Psoas muscle (tissue), 8 donors: ENCODE results near the gene XPOT. TPM values are rescaled to one million over a fixed set of nuclear protein-coding genes. Genes with fewer than 3 reads are reported as not detected.

Experiments
- ATAC-seq, 4 donors: fragments of 200-7000 bp; cut with Tn5 transposase; one replicate each; pipeline ENCODE4 v1.9.1; 2020; ENCODE audit warnings: moderate library complexity in 3 of 4, mild to moderate bottlenecking in 2 of 4
- DNase-seq, 2 donors: peaks; one replicate each; pipeline ENCODE4 v3.0.0-alpha.2; 2020
- H3K27ac ChIP-seq: fragments of 200-600 bp; one replicate; pipeline ENCODE4 v1.8.0; 2022
- H3K27me3 ChIP-seq, 3 donors: fragments of 200-600 bp in 1 of 3; one replicate each; pipeline versions ENCODE4 v1.6.1 to v1.8.0; 2013 to 2022; ENCODE audit warnings: low read length in 2 of 3, mild to moderate bottlenecking in 2 of 3, moderate library complexity in 1 of 3; ENCODE audit not compliant: insufficient read depth in 3 of 3
- H3K36me3 ChIP-seq, 2 donors: fragments of 200-600 bp in 1 of 2; one replicate each; pipeline versions ENCODE4 v1.6.1 to v1.8.0; 2013 to 2022; ENCODE audit warnings: low read depth in 1 of 2, mild to moderate bottlenecking in 1 of 2, moderate library complexity in 1 of 2; ENCODE audit not compliant: insufficient read depth in 1 of 2
- H3K4me1 ChIP-seq: fragments of 200-600 bp; one replicate; pipeline ENCODE4 v1.8.0; 2022
- H3K4me3 ChIP-seq: fragments of 200-600 bp; one replicate; pipeline ENCODE4 v1.8.0; 2022; ENCODE audit warnings: mild to moderate bottlenecking
- H3K9me3 ChIP-seq: fragments of 200-600 bp; one replicate; pipeline ENCODE4 v1.8.0; 2022
- CTCF ChIP-seq: fragments of 200-600 bp; IDR thresholded peaks from one replicate; pipeline ENCODE4 v1.8.0; 2022; ENCODE audit warnings: antibody characterized with exemption
- WGBS, 3 donors: extraction: QIAGEN DNeasy Blood & Tissue Kit; methylation state at CpG; one replicate each; pipeline versions ENCODE4 v1.1.6 to v1.1.7; 2013; 5-methylcytosine and 5-hydroxymethylcytosine counted together
- intact Hi-C, 2 donors: fragments of 100-400 bp; cut with DNase I; formaldehyde crosslinking; loops; one replicate each; pipeline versions ENCODE4 v1.11.0 to v1.14.2; 2022
- polyA plus RNA-seq, 3 donors: library from polyadenylated mRNA; stranded (reverse); fragments of 200-250 nt; gene quantifications; one replicate each; pipeline ENCODE4 v1.2.3, GENCODE V29; 2013
- total RNA-seq, 4 donors: library from RNA; stranded (reverse); fragmentation: NEBNext Ultra II Directional in 2 of 4; extraction: Animal tissue kit (Norgen Biotek cat#: 25700) in 2 of 4; gene quantifications; one replicate each; pipeline versions ENCODE4 v1.2.1 to v1.2.4, GENCODE V29; 2021 to 2023
- donor health status: healthy with polysubstance abuse.
- donor health status: DM: no; HTN: no; CAD: no; lungs with moderate emphysema.
- donor health status: Bipolar disorder and iron deficiency.
- donor health status: healthy.
- donor health status: DM: yes; HTN: yes; CAD: no.
- donor health status: DM: no; HTN: no; CAD: no.
- donor health status: DM: no; HTN: no; CAD: no.
- donor health status: DM: yes; HTN: yes; CAD: no.

The XPOT gene
- total and polyA plus RNA-seq, 7 donors: 17.1 to 48.7 (median 35.1) TPM

GRCh38 chr12:64457032-64457431 lies 52.8 kb downstream of the XPOT start:
- intact Hi-C loops: no loop called here
- no peak for TF ChIP-seq CTCF
- peaks cover 6 to 51% of the 10 kb centered on the region in 2 donors for H3K36me3 ChIP-seq
- peaks cover 16% of the 10 kb centered on the region for H3K4me1 ChIP-seq
- no peaks in the 10 kb centered on the region for H3K27me3 ChIP-seq
- no peak for DNase-seq
- H3K27ac ChIP-seq: no peak overlapping the region
- no peak for ATAC-seq
- WGBS, 3 donors: 63 to 75% (median 68%) methylated on average over 6 of the region's 6 CpGs
- no peaks in the 10 kb centered on the region for H3K9me3 ChIP-seq
- H3K4me3 ChIP-seq: no peak overlapping the region

GRCh38 chr12:64457466-64457865 lies 53.3 kb downstream of the XPOT start:
- DNase-seq (no peak), ATAC-seq (no peak)
- Histone ChIP-seq H3K27ac (no peak overlapping the region), H3K27me3 (no peaks in the 10 kb centered on the region), H3K9me3 (no peaks in the 10 kb centered on the region), H3K4me3 (no peak overlapping the region), H3K4me1 (peaks cover 16% of the 10 kb centered on the region), H3K36me3 (peaks cover 6 to 55% of the 10 kb centered on the region in 2 donors)
- no peak for TF ChIP-seq CTCF
- 86 to 93% (median 91%) methylated on average over 3 of the region's 3 CpGs for WGBS, 3 donors
- intact Hi-C loops: no loop called here

- Histone ChIP-seq H3K27ac (no peak overlapping the region), H3K4me3 (no peak overlapping the region), H3K36me3 (peaks cover 6 to 60% of the 10 kb centered on the region in 2 donors), H3K4me1 (peaks cover 16% of the 10 kb centered on the region), H3K27me3 (no peaks in the 10 kb centered on the region), H3K9me3 (no peaks in the 10 kb centered on the region)
- TF ChIP-seq CTCF: no peak
- 77 to 86% (median 84%) methylated on average over 4 of the region's 4 CpGs for WGBS, 3 donors
- ATAC-seq (no peak), DNase-seq (no peak)
- intact Hi-C loops: no loop called here
Observed at GRCh38 chr12:64457923-64458322, 53.7 kb downstream of the XPOT start.

- Histone ChIP-seq H3K36me3 (peaks cover 6 to 74% of the 10 kb centered on the region in 2 donors), H3K27me3 (no peaks in the 10 kb centered on the region), H3K9me3 (no peaks in the 10 kb centered on the region), H3K27ac (peak overlapping the region; percentile 18), H3K4me1 (peaks cover 3% of the 10 kb centered on the region), H3K4me3 (peak overlapping the region; percentile 37)
- intact Hi-C loops: no loop called here
- TF ChIP-seq CTCF: no peak
- DNase-seq (no peak), ATAC-seq (peak in 1 of 4 donors; percentile 41)
- WGBS, 3 donors: 39 to 42% (median 40%) methylated on average over 3 of the region's 3 CpGs
Observed at GRCh38 chr12:64459394-64459891, 55.3 kb downstream of the XPOT start.
